ENCODE results near the gene TF.
"Not testable (repeated sequence)": the region's sequence is repeated elsewhere in the genome, so short reads cannot be mapped to it uniquely, and the experiment has no call there.

Gene TF

DNA sequence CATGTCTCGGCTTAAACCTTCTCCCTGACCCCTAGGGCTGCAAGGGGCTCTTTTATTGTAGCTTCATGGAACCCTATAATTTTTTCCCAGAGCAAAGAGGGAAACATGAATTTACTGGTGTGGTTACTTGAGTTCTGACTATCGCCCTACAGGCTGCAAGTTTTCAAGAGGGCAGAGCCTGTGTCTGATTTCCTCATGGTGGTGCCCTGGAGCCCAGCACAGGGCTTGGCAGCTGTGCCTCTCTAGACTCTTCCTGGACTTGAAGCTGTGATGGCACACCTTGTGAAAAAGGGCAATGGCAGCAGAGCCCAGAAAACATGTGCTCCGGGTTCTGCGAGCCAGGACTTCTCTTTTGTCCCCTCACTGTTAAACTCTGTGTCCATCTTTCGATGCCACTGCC, 34.2 kb upstream of the TF start:
- no peaks in the 10 kb centered on the region for H3K4me1 ChIP-seq (ENCODE audit: control insufficient read depth, insufficient read depth, low read length)
- H3K4me3 ChIP-seq (ENCODE audit: insufficient read depth, low read depth, low read length): no peak overlapping the region
- no peaks in the 10 kb centered on the region for H3K36me3 ChIP-seq (ENCODE audit: control insufficient read depth, insufficient read depth, low read length)
- peaks cover 5% of the 10 kb centered on the region for H3K27me3 ChIP-seq (ENCODE audit: control insufficient read depth, insufficient read depth, low read length, poor library complexity, severe bottlenecking)
- WGBS, 2 experiments: 91 to 95% methylated on average over 5 of the region's 5 CpGs
- no peak overlapping the region for H3K27ac ChIP-seq (ENCODE audit: insufficient read depth, low read depth, low read length, poor library complexity, severe bottlenecking)
- H3K9me3 ChIP-seq (ENCODE audit: control insufficient read depth, low read length): no peaks in the 10 kb centered on the region

- no peaks in the 10 kb centered on the region for H3K36me3 ChIP-seq (ENCODE audit: control insufficient read depth, insufficient read depth, low read length)
- peaks cover 5% of the 10 kb centered on the region for H3K27me3 ChIP-seq (ENCODE audit: control insufficient read depth, insufficient read depth, low read length, poor library complexity, severe bottlenecking)
- 92 to 94% methylated on average over 5 of the region's 5 CpGs for WGBS, 2 experiments
- no peaks in the 10 kb centered on the region for H3K9me3 ChIP-seq (ENCODE audit: control insufficient read depth, low read length)
- H3K4me3 ChIP-seq (ENCODE audit: insufficient read depth, low read depth, low read length): no peak overlapping the region
- no peak overlapping the region for H3K27ac ChIP-seq (ENCODE audit: insufficient read depth, low read depth, low read length, poor library complexity, severe bottlenecking)
- H3K4me1 ChIP-seq (ENCODE audit: control insufficient read depth, insufficient read depth, low read length): no peaks in the 10 kb centered on the region
Observed at GRCh38 chr3:133713347-133713746, 32.8 kb upstream of the TF start.

GRCh38 chr3:133717424-133717823, 28.8 kb upstream of the TF start:
- Histone ChIP-seq H3K27me3 (ENCODE audit: control insufficient read depth, insufficient read depth, low read length, poor library complexity, severe bottlenecking) (no peaks in the 10 kb centered on the region), H3K9me3 (ENCODE audit: control insufficient read depth, low read length) (no peaks in the 10 kb centered on the region), H3K27ac (ENCODE audit: insufficient read depth, low read depth, low read length, poor library complexity, severe bottlenecking) (no peak overlapping the region), H3K4me1 (ENCODE audit: control insufficient read depth, insufficient read depth, low read length) (no peaks in the 10 kb centered on the region), H3K4me3 (ENCODE audit: insufficient read depth, low read depth, low read length) (no peak overlapping the region), H3K36me3 (ENCODE audit: control insufficient read depth, insufficient read depth, low read length) (no peaks in the 10 kb centered on the region)
- 71 to 93% methylated on average over 3 of the region's 3 CpGs for WGBS, 2 experiments

DNA sequence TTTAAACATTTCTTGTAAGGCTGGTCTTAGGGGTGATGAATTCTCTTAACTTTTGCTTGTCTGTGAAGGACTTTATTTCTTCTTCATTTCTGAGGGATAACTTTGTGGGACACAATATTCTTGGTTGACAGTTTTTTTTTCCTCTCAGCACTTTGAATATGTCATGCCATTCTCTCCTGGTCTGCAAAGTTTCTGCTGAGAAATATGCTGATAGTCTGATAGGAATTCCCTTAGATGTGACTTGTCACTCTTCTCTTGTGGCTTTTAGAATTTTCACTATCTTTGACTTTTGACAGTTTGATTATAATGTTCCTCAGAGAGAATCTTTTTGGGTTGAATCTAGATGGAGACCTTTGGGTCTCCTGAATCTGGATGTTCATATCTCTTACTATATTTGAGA, 23.3 kb upstream of the TF start:
- H3K27me3 ChIP-seq (ENCODE audit: control insufficient read depth, insufficient read depth, low read length, poor library complexity, severe bottlenecking): no peaks in the 10 kb centered on the region
- no peaks in the 10 kb centered on the region for H3K4me1 ChIP-seq (ENCODE audit: control insufficient read depth, insufficient read depth, low read length)
- H3K9me3 ChIP-seq (ENCODE audit: control insufficient read depth, low read length): peaks cover 3% of the 10 kb centered on the region
- no peak overlapping the region for H3K4me3 ChIP-seq (ENCODE audit: insufficient read depth, low read depth, low read length)
- no peaks in the 10 kb centered on the region for H3K36me3 ChIP-seq (ENCODE audit: control insufficient read depth, insufficient read depth, low read length)
- H3K27ac ChIP-seq (ENCODE audit: insufficient read depth, low read depth, low read length, poor library complexity, severe bottlenecking): no peak overlapping the region

GRCh38 chr3:133730993-133731392, 15.2 kb upstream of the TF start:
- H3K36me3 ChIP-seq (ENCODE audit: control insufficient read depth, insufficient read depth, low read length): no peaks in the 10 kb centered on the region
- H3K4me3 ChIP-seq (ENCODE audit: insufficient read depth, low read depth, low read length): no peak overlapping the region
- no peaks in the 10 kb centered on the region for H3K4me1 ChIP-seq (ENCODE audit: control insufficient read depth, insufficient read depth, low read length)
- H3K27me3 ChIP-seq (ENCODE audit: control insufficient read depth, insufficient read depth, low read length, poor library complexity, severe bottlenecking): no peaks in the 10 kb centered on the region
- no peaks in the 10 kb centered on the region for H3K9me3 ChIP-seq (ENCODE audit: control insufficient read depth, low read length)
- H3K27ac ChIP-seq (ENCODE audit: insufficient read depth, low read depth, low read length, poor library complexity, severe bottlenecking): no peak overlapping the region

DNA sequence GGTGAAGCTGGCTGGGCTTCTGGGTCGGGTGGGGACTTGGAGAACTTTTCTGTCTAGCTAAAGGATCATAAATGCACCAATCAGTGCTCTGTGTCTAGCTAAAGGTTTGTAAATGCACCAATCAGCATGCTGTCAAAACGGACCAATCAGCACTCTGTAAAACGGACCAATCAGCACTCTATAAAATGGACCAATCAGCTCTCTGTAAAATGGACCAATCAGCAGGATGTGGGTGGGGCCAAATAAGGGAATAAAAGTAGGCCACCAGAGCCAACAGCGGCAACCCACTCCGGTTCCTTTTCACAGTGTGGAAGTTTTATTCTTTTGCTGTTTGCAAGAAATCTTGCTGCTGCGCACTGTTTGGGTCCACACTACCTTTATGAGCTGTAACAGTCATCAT, 14.0 kb upstream of the TF start:
- H3K27ac ChIP-seq (ENCODE audit: insufficient read depth, low read depth, low read length, poor library complexity, severe bottlenecking); H3K9me3 ChIP-seq (ENCODE audit: control insufficient read depth, low read length); H3K27me3 ChIP-seq (ENCODE audit: control insufficient read depth, insufficient read depth, low read length, poor library complexity, severe bottlenecking); H3K4me3 ChIP-seq (ENCODE audit: insufficient read depth, low read depth, low read length); H3K4me1 ChIP-seq (ENCODE audit: control insufficient read depth, insufficient read depth, low read length); H3K36me3 ChIP-seq (ENCODE audit: control insufficient read depth, insufficient read depth, low read length): not testable (repeated sequence)
- 82 to 89% methylated on average over 6 of the region's 6 CpGs for WGBS, 2 experiments

DNA sequence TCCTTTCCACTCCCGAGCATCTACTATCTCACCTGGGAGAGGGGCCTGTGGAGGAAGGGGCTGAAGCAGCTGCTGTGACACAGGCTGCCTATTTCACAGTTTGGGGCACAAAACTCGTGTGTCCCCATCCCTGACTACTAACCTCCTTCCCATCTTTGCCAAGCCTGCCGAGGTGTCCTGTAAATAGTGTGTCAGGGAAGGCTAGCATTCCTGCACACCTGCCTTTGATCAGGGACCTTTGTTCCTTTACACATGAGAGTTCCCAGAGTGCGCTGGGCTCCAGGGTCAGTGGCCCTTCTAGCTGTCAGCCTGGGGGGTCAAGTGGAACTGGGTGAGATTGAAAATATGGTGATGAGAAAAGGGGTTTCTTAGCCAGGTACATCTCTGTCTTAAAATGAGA, 13.0 kb upstream of the TF start:
- no peak overlapping the region for H3K27ac ChIP-seq (ENCODE audit: insufficient read depth, low read depth, low read length, poor library complexity, severe bottlenecking)
- no peak overlapping the region for H3K4me3 ChIP-seq (ENCODE audit: insufficient read depth, low read depth, low read length)
- 84 to 87% methylated on average over 4 of the region's 4 CpGs for WGBS, 2 experiments
- H3K27me3 ChIP-seq (ENCODE audit: control insufficient read depth, insufficient read depth, low read length, poor library complexity, severe bottlenecking): no peaks in the 10 kb centered on the region
- no peaks in the 10 kb centered on the region for H3K36me3 ChIP-seq (ENCODE audit: control insufficient read depth, insufficient read depth, low read length)
- H3K4me1 ChIP-seq (ENCODE audit: control insufficient read depth, insufficient read depth, low read length): no peaks in the 10 kb centered on the region
- H3K9me3 ChIP-seq (ENCODE audit: control insufficient read depth, low read length): no peaks in the 10 kb centered on the region

DNA sequence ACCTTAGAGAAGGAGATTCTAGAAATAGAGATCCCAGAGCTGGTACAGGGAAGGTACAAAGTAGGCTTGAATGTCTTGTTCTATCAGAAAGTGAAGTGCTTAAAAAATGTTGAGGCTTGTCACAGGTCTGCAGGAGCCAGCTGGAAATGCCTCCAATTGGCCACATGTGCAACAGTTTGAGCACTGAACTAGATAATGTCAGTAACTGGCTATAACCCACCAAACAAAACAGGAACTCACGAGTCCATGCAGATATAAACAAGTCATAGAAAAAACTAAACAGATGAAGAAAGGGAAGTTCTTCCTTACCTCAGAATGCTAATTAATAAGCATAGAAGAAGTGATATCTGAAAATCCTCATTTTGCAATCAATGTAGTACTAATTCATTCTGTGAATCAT, 11.9 kb upstream of the TF start:
- Histone ChIP-seq H3K4me3 (ENCODE audit: insufficient read depth, low read depth, low read length) (no peak overlapping the region), H3K27me3 (ENCODE audit: control insufficient read depth, insufficient read depth, low read length, poor library complexity, severe bottlenecking) (no peaks in the 10 kb centered on the region), H3K4me1 (ENCODE audit: control insufficient read depth, insufficient read depth, low read length) (no peaks in the 10 kb centered on the region), H3K9me3 (ENCODE audit: control insufficient read depth, low read length) (no peaks in the 10 kb centered on the region), H3K36me3 (ENCODE audit: control insufficient read depth, insufficient read depth, low read length) (no peaks in the 10 kb centered on the region), H3K27ac (ENCODE audit: insufficient read depth, low read depth, low read length, poor library complexity, severe bottlenecking) (no peak overlapping the region)
- WGBS, 2 experiments: no CpG with 5 or more reads among the region's 1 CpG

DNA sequence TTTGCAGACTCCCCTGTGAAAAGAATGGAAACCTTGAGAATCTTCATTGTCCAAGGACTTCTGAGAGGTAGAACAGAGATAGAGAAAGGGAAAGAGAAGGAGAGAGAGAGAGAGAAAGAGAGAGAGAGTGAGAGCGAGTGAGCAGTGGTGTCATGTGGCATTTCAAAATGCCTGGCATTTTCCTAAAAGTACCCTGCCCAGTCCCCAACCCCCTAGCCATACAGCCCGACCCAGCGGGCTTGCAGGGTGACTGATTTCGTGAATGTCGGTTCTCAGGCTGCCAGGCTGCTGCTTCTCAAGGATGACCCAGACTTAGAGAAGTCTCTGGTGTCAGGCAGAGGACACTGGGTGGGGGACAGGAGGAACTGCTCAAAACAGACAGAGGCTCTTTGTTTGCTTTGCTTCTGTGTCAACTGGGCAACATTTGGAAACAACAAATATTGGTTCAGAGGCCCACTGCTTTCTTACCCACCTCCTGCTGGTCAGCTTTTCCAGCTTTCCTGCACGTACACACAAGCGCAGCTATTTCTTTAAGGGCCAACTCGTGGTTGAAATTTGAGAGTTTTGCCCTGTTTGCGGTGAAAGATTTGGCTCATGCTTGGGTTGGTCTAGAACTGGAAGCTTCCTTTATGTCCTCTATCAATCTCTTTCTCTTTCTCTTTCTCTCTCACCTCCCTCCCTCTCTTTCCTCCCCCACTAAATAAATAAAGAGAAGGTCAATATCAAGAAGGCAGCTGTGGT, 3.7 kb upstream of the TF start:
- WGBS, 2 experiments: 81 to 86% methylated on average over 9 of the region's 9 CpGs
- Histone ChIP-seq H3K27ac (ENCODE audit: insufficient read depth, low read depth, low read length, poor library complexity, severe bottlenecking) (no peak overlapping the region), H3K27me3 (ENCODE audit: control insufficient read depth, insufficient read depth, low read length, poor library complexity, severe bottlenecking) (peaks cover 28% of the 10 kb centered on the region), H3K4me3 (ENCODE audit: insufficient read depth, low read depth, low read length) (no peak overlapping the region), H3K36me3 (ENCODE audit: control insufficient read depth, insufficient read depth, low read length) (no peaks in the 10 kb centered on the region), H3K9me3 (ENCODE audit: control insufficient read depth, low read length) (no peaks in the 10 kb centered on the region), H3K4me1 (ENCODE audit: control insufficient read depth, insufficient read depth, low read length) (no peaks in the 10 kb centered on the region)

- H3K36me3 ChIP-seq (ENCODE audit: control insufficient read depth, insufficient read depth, low read length): no peaks in the 10 kb centered on the region
- H3K9me3 ChIP-seq (ENCODE audit: control insufficient read depth, low read length): no peaks in the 10 kb centered on the region
- WGBS, 2 experiments: 72 to 75% methylated on average over 5 of the region's 5 CpGs
- no peaks in the 10 kb centered on the region for H3K4me1 ChIP-seq (ENCODE audit: control insufficient read depth, insufficient read depth, low read length)
- no peak overlapping the region for H3K27ac ChIP-seq (ENCODE audit: insufficient read depth, low read depth, low read length, poor library complexity, severe bottlenecking)
- peaks cover 28% of the 10 kb centered on the region for H3K27me3 ChIP-seq (ENCODE audit: control insufficient read depth, insufficient read depth, low read length, poor library complexity, severe bottlenecking)
- no peak overlapping the region for H3K4me3 ChIP-seq (ENCODE audit: insufficient read depth, low read depth, low read length)
Observed at GRCh38 chr3:133744241-133744640, 2.0 kb upstream of the TF start.

GRCh38 chr3:133745108-133745507, 1.1 kb upstream of the TF start:
- 93 to 100% methylated on average over 4 of the region's 4 CpGs for WGBS, 2 experiments
- Histone ChIP-seq H3K27me3 (ENCODE audit: control insufficient read depth, insufficient read depth, low read length, poor library complexity, severe bottlenecking) (peaks cover 28% of the 10 kb centered on the region), H3K9me3 (ENCODE audit: control insufficient read depth, low read length) (no peaks in the 10 kb centered on the region), H3K27ac (ENCODE audit: insufficient read depth, low read depth, low read length, poor library complexity, severe bottlenecking) (no peak overlapping the region), H3K36me3 (ENCODE audit: control insufficient read depth, insufficient read depth, low read length) (no peaks in the 10 kb centered on the region), H3K4me1 (ENCODE audit: control insufficient read depth, insufficient read depth, low read length) (no peaks in the 10 kb centered on the region), H3K4me3 (ENCODE audit: insufficient read depth, low read depth, low read length) (no peak overlapping the region)
